ENCODE measurements around the gene ZNF136. TPM values are rescaled to one million over a fixed set of nuclear protein-coding genes. Genes with fewer than 3 reads are reported as not detected.

The ZNF136 gene
- total and polyA plus RNA-seq, 2 of the 13 experiments (the other 11 are each of a cell fraction or from before 2014, with no cell fraction given), result 2.5 to 10.2 TPM

DNA sequence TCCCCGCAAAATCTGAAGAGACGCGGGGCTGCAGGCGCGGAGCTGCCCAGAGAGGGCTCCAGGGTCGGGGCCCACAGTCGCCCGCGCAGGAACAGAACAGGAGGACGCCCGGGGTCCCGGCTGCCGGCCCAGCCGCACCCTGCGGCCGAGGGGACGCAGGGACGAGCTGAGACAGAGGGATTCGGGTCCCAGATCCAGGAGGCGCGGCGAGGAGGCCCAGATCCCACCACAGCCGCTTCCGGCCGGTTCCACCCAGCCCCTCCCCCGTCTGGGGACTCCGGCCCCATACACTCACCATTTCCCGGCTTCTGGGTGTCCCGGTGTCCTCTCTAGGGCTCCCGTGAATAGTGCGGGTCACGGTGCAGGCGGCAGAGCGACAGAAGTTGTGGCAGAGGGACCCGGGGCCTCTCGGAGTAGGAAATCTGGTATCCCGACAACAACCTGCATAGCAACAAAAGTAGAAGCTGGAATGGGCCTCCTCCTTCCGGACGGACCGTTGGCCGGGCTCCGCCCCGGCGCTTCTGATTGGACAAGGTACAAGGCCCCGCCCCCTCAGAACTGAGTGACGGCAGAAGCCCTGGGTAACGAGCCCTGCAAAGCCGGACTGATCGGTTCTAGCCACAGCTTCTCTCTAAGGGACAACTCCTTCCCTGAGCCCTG lies 22.9 kb upstream of the ZNF136 start, which contains the start of gene ZNF20 (continued):
- TF ChIP-seq, protein P1, sequence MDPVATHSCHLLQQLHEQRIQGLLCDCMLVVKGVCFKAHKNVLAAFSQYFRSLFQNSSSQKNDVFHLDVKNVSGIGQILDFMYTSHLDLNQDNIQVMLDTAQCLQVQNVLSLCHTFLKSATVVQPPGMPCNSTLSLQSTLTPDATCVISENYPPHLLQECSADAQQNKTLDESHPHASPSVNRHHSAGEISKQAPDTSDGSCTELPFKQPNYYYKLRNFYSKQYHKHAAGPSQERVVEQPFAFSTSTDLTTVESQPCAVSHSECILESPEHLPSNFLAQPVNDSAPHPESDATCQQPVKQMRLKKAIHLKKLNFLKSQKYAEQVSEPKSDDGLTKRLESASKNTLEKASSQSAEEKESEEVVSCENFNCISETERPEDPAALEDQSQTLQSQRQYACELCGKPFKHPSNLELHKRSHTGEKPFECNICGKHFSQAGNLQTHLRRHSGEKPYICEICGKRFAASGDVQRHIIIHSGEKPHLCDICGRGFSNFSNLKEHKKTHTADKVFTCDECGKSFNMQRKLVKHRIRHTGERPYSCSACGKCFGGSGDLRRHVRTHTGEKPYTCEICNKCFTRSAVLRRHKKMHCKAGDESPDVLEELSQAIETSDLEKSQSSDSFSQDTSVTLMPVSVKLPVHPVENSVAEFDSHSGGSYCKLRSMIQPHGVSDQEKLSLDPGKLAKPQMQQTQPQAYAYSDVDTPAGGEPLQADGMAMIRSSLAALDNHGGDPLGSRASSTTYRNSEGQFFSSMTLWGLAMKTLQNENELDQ (CRISPR knock-in tag; IDR thresholded peaks at IDR 0.05; ENCODE audit: borderline replicate concordance), result no peak
- TF ChIP-seq JUND (CRISPR knock-in tag; IDR thresholded peaks at IDR 0.05), result no peak
- TF ChIP-seq NCOR1 (IDR thresholded peaks at IDR 0.05; ENCODE audit: borderline replicate concordance, low read length), result no peak
- TF ChIP-seq, protein P2, sequence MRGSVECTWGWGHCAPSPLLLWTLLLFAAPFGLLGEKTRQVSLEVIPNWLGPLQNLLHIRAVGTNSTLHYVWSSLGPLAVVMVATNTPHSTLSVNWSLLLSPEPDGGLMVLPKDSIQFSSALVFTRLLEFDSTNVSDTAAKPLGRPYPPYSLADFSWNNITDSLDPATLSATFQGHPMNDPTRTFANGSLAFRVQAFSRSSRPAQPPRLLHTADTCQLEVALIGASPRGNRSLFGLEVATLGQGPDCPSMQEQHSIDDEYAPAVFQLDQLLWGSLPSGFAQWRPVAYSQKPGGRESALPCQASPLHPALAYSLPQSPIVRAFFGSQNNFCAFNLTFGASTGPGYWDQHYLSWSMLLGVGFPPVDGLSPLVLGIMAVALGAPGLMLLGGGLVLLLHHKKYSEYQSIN (CRISPR knock-in tag; IDR thresholded peaks at IDR 0.05; ENCODE audit: borderline replicate concordance), result no peak
- no peak; the same call in 1 of the 2 replicates for TF ChIP-seq AHR (CRISPR knock-in tag; IDR thresholded peaks at IDR 0.05)
- TF ChIP-seq NCOA5 (CRISPR knock-in tag; IDR thresholded peaks at IDR 0.05), result no peak
- TF ChIP-seq ZFY (CRISPR knock-in tag; IDR thresholded peaks at IDR 0.05), result peak; percentile 88
- TF ChIP-seq ZNF614 (CRISPR knock-in tag; IDR thresholded peaks at IDR 0.05; ENCODE audit: borderline replicate concordance), result no peak
- TF ChIP-seq, protein P3, sequence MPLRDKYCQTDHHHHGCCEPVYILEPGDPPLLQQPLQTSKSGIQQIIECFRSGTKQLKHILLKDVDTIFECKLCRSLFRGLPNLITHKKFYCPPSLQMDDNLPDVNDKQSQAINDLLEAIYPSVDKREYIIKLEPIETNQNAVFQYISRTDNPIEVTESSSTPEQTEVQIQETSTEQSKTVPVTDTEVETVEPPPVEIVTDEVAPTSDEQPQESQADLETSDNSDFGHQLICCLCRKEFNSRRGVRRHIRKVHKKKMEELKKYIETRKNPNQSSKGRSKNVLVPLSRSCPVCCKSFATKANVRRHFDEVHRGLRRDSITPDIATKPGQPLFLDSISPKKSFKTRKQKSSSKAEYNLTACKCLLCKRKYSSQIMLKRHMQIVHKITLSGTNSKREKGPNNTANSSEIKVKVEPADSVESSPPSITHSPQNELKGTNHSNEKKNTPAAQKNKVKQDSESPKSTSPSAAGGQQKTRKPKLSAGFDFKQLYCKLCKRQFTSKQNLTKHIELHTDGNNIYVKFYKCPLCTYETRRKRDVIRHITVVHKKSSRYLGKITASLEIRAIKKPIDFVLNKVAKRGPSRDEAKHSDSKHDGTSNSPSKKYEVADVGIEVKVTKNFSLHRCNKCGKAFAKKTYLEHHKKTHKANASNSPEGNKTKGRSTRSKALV (CRISPR knock-in tag; IDR thresholded peaks at IDR 0.05), result no peak
- TF ChIP-seq, protein P4, sequence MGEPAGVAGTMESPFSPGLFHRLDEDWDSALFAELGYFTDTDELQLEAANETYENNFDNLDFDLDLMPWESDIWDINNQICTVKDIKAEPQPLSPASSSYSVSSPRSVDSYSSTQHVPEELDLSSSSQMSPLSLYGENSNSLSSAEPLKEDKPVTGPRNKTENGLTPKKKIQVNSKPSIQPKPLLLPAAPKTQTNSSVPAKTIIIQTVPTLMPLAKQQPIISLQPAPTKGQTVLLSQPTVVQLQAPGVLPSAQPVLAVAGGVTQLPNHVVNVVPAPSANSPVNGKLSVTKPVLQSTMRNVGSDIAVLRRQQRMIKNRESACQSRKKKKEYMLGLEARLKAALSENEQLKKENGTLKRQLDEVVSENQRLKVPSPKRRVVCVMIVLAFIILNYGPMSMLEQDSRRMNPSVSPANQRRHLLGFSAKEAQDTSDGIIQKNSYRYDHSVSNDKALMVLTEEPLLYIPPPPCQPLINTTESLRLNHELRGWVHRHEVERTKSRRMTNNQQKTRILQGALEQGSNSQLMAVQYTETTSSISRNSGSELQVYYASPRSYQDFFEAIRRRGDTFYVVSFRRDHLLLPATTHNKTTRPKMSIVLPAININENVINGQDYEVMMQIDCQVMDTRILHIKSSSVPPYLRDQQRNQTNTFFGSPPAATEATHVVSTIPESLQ (CRISPR knock-in tag; conservative IDR thresholded peaks at IDR 0.05), result no peak
- TF ChIP-seq ZNF790 (CRISPR knock-in tag; IDR thresholded peaks at IDR 0.05; ENCODE audit: borderline replicate concordance), result no peak
- TF ChIP-seq SAP130 (CRISPR knock-in tag; IDR thresholded peaks at IDR 0.05; ENCODE audit: low read depth), result peak; percentile 85
- TF ChIP-seq SP1 (IDR thresholded peaks at IDR 0.05), result no peak
- peak; percentile 78 for TF ChIP-seq SP1 (CRISPR knock-in tag; IDR thresholded peaks at IDR 0.05)
- TF ChIP-seq, protein P5, sequence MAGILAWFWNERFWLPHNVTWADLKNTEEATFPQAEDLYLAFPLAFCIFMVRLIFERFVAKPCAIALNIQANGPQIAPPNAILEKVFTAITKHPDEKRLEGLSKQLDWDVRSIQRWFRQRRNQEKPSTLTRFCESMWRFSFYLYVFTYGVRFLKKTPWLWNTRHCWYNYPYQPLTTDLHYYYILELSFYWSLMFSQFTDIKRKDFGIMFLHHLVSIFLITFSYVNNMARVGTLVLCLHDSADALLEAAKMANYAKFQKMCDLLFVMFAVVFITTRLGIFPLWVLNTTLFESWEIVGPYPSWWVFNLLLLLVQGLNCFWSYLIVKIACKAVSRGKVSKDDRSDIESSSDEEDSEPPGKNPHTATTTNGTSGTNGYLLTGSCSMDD (CRISPR knock-in tag; IDR thresholded peaks at IDR 0.05), result no peak
- no peak for TF ChIP-seq FOSL2 (CRISPR knock-in tag; IDR thresholded peaks at IDR 0.05)
- no peak for TF ChIP-seq ZMAT3 (CRISPR knock-in tag; conservative IDR thresholded peaks at IDR 0.05)

Measured in HepG2 (cell line).